Activated naive CD4-positive, alpha-beta T cell treated with anti-CD3 and anti-CD28 coated beads, Interleukin-2, amount 50 U/mL, for 72 hours (primary cell): ENCODE measurements around the gene AMPD2. TPM values are rescaled to one million over a fixed set of nuclear protein-coding genes. Genes with fewer than 3 reads are reported as not detected.

Experiments
- ATAC-seq, 2 donors: fragments of 150-1000 bp; cut with Tn5 transposase; 2 replicates each; pipeline ENCODE4 v1.10.0; 2021; ENCODE audit warnings: mild to moderate bottlenecking in 2 of 2, moderate library complexity in 2 of 2
- DNase-seq, 2 donors: peaks; one replicate each; pipeline ENCODE4 v3.0.0; 2021 to 2022; ENCODE audit warnings: low spot score in 2 of 2
- H3K27ac Mint-ChIP-seq, 2 donors: one replicate each; pipeline ENCODE4 v1.8.0; 2022; ENCODE audit warnings: mild to moderate bottlenecking in 2 of 2, mixed read lengths in 2 of 2
- H3K36me3 Mint-ChIP-seq, 2 donors: one replicate each; pipeline ENCODE4 v1.8.0; 2022; ENCODE audit warnings: mixed read lengths in 2 of 2
- H3K9me3 Mint-ChIP-seq, 2 donors: one replicate each; pipeline ENCODE4 v1.8.0; 2022; ENCODE audit warnings: mixed read lengths in 2 of 2
- total RNA-seq, 2 donors: library from RNA; stranded (reverse); gene quantifications; one replicate each; pipeline ENCODE4 v1.2.3, GENCODE V29; 2022

The AMPD2 gene
- total RNA-seq, 2 donors from 2014 or later, result 91.5 to 113 TPM

DNA sequence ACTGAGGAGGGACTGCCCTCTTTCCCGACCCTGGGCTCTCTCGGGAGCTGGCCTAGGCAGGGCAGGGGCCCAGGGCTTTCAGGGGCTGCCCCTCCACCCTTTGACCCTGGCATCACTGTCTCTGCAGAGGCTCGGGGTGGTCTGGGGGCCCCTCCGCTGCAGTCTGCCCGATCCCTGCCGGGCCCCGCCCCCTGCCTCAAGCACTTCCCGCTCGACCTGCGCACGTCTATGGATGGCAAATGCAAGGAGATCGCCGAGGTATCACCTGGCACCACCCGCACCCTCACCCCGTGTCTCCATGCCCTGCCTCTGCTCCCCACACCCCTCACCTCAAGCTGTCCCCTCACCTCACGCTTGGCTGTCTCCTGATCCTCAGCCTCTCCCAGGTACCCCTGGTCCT, 5.5 kb downstream of the AMPD2 start:
- H3K36me3 Mint-ChIP-seq, result peaks cover 0 to 9% of the 10 kb centered on the region in 2 donors
- H3K9me3 Mint-ChIP-seq, result no peaks in the 10 kb centered on the region
- DNase-seq (peak in 1 of 2 donors; percentile 1), ATAC-seq (no peak)
- peak overlapping the region; percentile 50 to 61 for H3K27ac Mint-ChIP-seq

DNA sequence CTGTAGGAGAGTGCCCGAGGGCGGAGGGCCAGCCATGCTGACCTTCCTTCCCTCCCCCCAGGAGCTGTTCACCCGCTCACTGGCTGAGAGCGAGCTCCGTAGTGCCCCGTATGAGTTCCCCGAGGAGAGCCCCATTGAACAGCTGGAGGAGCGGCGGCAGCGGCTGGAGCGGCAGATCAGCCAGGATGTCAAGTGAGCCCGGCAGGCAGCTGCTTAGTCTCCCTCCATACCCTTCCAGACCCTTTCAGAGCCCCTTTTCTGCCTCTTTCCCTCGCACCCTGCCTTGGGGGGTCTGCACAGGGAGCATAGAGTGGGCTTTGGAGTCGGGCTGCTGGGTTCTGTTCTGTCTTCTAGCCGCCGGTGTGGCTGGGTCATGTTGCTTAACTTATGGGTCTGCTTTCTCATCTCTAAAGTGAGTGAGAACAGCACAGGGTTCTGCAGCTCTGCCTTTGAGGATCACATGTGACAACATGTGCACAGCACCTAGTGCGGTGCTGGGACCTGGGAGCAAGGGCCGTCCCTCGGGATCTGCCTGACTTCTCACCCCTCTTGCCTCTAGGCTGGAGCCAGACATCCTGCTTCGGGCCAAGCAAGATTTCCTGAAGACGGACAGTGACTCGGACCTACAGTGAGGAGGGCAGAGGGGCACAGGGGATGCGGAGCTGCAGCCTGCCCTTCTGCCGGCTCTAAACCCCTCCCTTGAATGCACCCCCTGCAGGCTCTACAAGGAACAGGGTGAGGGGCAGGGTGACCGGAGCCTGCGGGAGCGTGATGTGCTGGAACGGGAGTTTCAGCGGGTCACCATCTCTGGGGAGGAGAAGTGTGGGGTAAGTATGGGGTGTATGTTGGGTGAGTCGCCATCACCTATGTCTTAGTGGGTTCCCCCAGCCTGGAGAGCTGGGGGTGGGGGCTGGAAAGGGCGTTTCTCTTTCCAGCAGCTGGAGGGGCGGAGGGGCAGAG, 6.2 kb downstream of the AMPD2 start:
- Mint-ChIP-seq H3K36me3 (peaks cover 0 to 7% of the 10 kb centered on the region in 2 donors), H3K27ac (peak overlapping the region in 1 of 2 donors; percentile 61), H3K9me3 (no peaks in the 10 kb centered on the region)
- DNase-seq (peak in 1 of 2 donors; percentile 2), ATAC-seq (no peak)

DNA sequence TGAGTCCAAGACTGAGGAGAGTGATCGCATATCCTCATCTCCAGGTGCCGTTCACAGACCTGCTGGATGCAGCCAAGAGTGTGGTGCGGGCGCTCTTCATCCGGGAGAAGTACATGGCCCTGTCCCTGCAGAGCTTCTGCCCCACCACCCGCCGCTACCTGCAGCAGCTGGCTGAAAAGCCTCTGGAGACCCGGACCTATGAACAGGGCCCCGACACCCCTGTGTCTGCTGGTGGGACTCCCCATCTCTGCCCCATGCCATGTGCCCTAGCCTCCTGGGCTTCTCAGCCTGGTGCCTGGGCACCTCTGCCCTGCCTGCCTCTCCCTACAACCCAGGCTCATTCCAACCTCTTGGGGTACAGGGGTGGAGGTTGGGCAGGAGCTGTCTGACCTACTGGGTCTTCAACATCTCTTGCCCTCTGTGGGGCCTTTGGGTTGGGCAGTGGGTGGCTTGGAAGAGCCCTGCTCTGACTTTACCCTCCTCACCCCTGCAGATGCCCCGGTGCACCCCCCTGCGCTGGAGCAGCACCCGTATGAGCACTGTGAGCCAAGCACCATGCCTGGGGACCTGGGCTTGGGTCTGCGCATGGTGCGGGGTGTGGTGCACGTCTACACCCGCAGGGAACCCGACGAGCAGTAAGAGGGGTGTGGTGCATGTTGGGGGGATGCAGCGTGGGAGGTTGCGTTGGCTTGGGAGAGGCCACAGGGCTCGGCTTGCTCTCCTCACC, 7.2 kb downstream of the AMPD2 start:
- H3K27ac Mint-ChIP-seq, result peak overlapping the region; percentile 41 to 61
- no peaks in the 10 kb centered on the region for H3K9me3 Mint-ChIP-seq
- H3K36me3 Mint-ChIP-seq, result peaks cover 0 to 2% of the 10 kb centered on the region in 2 donors
- DNase-seq (no peak), ATAC-seq (no peak)

GRCh38 chr1:109627692-109628399, 8.2 kb downstream of the AMPD2 start:
- peak overlapping the region in 1 of 2 donors; percentile 77 for H3K27ac Mint-ChIP-seq
- ATAC-seq (no peak), DNase-seq (peak in 1 of 2 donors; percentile 2)
- no peaks in the 10 kb centered on the region for H3K36me3 Mint-ChIP-seq
- no peaks in the 10 kb centered on the region for H3K9me3 Mint-ChIP-seq

DNA sequence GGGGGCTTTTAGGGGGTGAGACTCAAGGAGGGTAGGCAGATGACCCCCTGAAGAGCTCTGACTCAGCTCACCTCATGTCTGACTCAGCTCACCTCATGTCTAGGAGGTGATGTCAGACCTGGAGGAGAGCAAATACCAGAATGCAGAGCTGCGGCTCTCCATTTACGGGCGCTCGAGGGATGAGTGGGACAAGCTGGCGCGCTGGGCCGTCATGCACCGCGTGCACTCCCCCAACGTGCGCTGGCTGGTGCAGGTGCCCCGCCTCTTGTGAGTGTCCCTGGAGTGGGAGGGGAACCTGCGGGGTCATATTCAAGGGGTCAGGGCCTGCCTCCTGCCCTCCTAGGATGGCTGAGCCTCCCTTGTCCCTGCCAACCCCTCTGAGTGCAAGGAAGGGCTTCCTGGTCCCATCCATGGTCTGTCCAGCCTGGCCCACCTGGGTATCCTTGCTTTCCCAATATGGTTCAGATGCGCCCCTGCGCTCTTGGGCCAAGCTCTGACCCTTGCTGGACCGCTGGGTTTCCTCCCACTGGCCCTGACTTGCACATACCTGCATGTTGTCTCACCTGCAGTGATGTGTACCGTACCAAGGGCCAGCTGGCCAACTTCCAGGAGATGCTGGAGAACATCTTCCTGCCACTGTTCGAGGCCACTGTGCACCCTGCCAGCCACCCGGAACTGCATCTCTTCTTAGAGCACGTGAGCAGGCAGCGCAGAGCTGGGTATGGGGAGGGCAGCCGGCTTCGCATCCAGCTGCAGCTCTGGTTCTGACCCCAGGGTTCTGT, 9.1 kb downstream of the AMPD2 start:
- DNase-seq, result peak in 1 of 2 donors; percentile 2
- Mint-ChIP-seq H3K36me3 (no peaks in the 10 kb centered on the region), H3K27ac (peak overlapping the region in 1 of 2 donors; percentile 77), H3K9me3 (no peaks in the 10 kb centered on the region)
- no peak for ATAC-seq

GRCh38 chr1:109629372-109630030, 9.9 kb downstream of the AMPD2 start:
- no peak for ATAC-seq
- no peak overlapping the region for H3K27ac Mint-ChIP-seq
- DNase-seq, result peak in 1 of 2 donors; percentile 1

GRCh38 chr1:109630081-109630897, 10.7 kb downstream of the AMPD2 start:
- no peak overlapping the region for H3K27ac Mint-ChIP-seq

More at GRCh38 chr1:109629372-109630030, 9.9 kb downstream of the AMPD2 start:
- no peaks in the 10 kb centered on the region for H3K9me3 Mint-ChIP-seq
- no peaks in the 10 kb centered on the region for H3K36me3 Mint-ChIP-seq

DNA sequence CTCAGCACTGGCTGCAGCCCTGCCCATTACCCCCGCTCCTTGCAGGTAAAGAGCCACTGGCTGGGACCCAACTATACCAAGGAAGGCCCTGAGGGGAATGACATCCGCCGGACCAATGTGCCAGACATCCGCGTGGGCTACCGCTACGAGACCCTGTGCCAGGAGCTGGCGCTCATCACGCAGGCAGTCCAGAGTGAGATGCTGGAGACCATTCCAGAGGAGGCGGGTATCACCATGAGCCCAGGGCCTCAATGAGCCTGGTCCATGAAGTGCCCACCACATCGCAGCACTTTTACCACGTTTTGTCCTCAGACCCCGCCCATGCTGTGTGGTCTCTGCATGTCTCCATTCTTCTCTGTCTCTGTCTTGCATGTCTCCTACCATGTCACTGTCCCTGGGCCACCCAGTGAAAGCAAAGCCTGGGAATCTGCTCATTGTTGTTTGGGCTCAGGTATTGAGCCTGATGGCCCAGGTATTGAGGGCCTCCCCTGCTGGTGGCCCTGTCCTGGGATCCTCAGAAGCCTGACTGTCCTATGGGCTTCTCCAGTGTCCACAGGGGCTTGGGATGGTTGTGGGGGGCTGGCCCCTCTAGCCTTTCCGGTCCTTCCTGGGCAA, 11.4 kb downstream of the AMPD2 start:
- H3K9me3 Mint-ChIP-seq, result no peaks in the 10 kb centered on the region
- DNase-seq (no peak), ATAC-seq (no peak)
- no peaks in the 10 kb centered on the region for H3K36me3 Mint-ChIP-seq
- H3K27ac Mint-ChIP-seq, result peak overlapping the region in 1 of 2 donors; percentile 93

More at GRCh38 chr1:109630081-109630897, 10.7 kb downstream of the AMPD2 start:
- no peaks in the 10 kb centered on the region for H3K36me3 Mint-ChIP-seq
- peak in 1 of 2 donors; percentile 52 for DNase-seq
- ATAC-seq, result no peak
- H3K9me3 Mint-ChIP-seq, result no peaks in the 10 kb centered on the region

DNA sequence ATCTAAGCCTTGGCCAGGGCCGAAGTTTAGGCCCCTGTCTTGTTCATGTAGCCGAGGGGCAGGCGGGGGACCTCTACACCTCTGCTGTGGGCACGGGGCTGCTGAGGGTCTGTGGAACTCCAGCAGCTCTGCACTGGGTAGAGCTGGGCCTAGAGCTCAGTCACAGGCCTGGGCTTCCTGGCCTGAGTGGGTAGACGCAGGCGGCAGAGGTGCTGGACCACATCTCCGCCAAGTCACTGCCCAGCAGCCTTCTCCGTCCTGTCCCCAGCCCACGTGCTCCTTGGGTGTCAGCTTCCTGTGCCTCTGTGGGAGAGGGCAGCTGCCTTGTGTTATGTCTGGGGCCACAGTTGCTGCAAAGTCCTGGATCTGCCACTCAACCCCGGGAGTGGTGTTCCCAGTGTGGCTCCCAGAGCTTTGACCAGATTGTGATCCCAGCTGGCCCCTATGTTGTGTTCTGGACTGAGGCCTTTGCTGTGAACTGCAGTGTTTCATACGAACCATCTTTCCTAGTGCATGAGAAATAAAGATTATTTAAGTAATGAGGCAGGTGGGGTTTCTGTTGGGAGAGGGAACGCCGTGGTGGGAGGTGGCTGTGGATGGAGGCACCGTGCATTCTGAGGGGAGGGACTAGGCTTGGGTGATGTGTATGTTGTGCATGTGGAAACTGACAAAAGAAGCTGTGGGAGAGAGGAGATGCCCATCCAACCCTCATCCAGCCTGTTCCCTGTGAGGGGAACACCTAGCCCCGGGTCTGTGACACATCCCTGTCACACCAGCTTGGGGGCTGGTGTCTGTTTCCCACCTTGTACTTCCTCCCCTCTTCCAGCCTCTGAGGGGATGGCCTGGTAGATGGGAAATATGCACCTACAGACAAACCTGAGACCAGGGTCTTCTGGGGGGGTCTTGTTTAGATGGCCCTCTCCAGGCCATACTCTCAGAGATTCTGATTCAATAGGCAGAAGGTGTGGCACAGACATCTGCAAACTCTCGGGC, 12.2 kb downstream of the AMPD2 start:
- ATAC-seq, result no peak
- H3K9me3 Mint-ChIP-seq, result no peaks in the 10 kb centered on the region
- peak in 1 of 2 donors; percentile 1 for DNase-seq
- no peaks in the 10 kb centered on the region for H3K36me3 Mint-ChIP-seq
- peak overlapping the region; percentile 55 to 93 for H3K27ac Mint-ChIP-seq

DNA sequence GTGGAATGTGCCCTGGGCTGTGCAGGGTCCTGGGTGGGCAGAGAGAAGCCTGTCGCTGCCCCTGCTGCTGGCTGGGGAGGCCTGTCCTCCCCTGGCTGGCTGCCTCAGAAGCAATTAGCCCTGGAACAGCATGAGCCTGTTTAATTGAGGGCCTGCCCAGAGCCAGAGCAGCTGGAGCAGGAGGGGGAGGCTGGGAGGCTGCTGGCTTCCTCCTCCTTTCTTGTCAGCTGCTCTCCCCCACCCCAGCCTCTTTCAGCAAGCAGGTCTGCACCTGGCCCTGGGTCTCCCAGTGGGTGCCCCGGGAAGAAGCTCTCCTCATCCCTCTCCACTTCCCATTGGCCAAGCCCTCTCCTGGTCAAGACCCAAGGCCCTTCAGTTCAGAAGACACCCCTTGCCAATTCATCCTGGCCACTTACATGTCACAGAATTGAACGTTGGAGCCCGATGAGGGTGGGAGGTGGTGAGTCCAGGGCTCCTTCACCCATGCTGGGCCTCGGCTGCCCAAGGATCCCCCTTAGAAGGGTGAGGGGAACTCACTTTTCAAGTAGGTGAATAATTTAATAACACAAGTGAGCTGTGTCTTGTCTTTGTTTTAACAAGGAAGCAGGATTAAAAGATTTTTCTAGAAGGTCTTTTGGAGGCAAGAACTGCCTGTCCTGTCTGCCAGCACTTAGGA, 13.2 kb downstream of the AMPD2 start:
- no peaks in the 10 kb centered on the region for H3K9me3 Mint-ChIP-seq
- no peak for ATAC-seq
- peak overlapping the region in 1 of 2 donors; percentile 77 for H3K27ac Mint-ChIP-seq
- H3K36me3 Mint-ChIP-seq, result no peaks in the 10 kb centered on the region
- peak in 1 of 2 donors; percentile 2 for DNase-seq

GRCh38 chr1:109634292-109634691, 14.7 kb downstream of the AMPD2 start:
- Mint-ChIP-seq H3K36me3 (no peaks in the 10 kb centered on the region), H3K27ac (peak overlapping the region in 1 of 2 donors; percentile 57), H3K9me3 (no peaks in the 10 kb centered on the region)
- peak; percentile 52 to 53 for ATAC-seq
- peak in 1 of 2 donors; percentile 1 for DNase-seq

GRCh38 chr1:109634771-109635750, 15.4 kb downstream of the AMPD2 start:
- peak overlapping the region; percentile 8 to 57 for H3K27ac Mint-ChIP-seq
- H3K9me3 Mint-ChIP-seq, result no peaks in the 10 kb centered on the region
- no peaks in the 10 kb centered on the region for H3K36me3 Mint-ChIP-seq
- peak in 1 of 2 donors; percentile 27 for ATAC-seq
- peak in 1 of 2 donors; percentile 5 for DNase-seq
